NCI-H82 treated with DMSO at 0.1 percent for 48 hours (cell line): ENCODE measurements around the gene MRPL46.
"Not testable (repeated sequence)": the region's sequence is repeated elsewhere in the genome, so short reads cannot be mapped to it uniquely, and the experiment has no call there.

Source experiments
- DNase-seq: peaks from one replicate; lab custom pipeline; 2025; ENCODE audit not compliant: unreplicated experiment; lab: John Stamatoyannopoulos, UW

The MRPL46 gene

DNA sequence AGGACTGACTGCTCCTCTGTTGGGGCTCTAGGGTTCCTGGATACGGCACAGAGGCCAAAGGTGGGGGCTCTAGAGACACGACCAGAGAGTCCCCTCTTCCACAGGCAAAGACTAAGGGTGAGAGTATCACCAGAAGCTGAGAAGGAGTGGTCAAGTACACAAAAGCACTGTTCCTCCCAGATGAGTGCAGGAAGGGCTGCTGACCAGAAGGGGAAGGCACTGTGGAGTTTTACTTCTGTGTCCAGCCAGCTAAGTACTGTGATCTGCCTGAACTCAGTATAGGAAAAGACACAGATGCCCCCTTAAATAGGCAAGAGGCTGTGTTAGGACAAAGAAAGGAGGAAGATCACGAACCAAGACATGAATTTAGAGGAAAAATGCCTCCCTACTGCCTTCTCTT is 12.0 kb upstream of the MRPL46 start:
- DNase-seq, result peak; percentile 11

- no peak for DNase-seq
These were observed 10.7 kb upstream of the MRPL46 start for GRCh38 chr15:88477904-88478303.

- DNase-seq, result peak; percentile 19
These were observed 9.9 kb upstream of the MRPL46 start for GRCh38 chr15:88477126-88477525.

- DNase-seq, result peak; percentile 78
These were observed 9.5 kb upstream of the MRPL46 start for GRCh38 chr15:88476635-88477060.

- DNase-seq, result not testable (repeated sequence)
These were observed 6.6 kb upstream of the MRPL46 start for GRCh38 chr15:88473661-88474293.

- no peak for DNase-seq
These were observed 5.0 kb upstream of the MRPL46 start for GRCh38 chr15:88472225-88472624.

- DNase-seq, result no peak
These were observed 3.6 kb upstream of the MRPL46 start for GRCh38 chr15:88470625-88471372.

GRCh38 chr15:88469321-88469720 is 2.1 kb upstream of the MRPL46 start:
- DNase-seq, result no peak

DNA sequence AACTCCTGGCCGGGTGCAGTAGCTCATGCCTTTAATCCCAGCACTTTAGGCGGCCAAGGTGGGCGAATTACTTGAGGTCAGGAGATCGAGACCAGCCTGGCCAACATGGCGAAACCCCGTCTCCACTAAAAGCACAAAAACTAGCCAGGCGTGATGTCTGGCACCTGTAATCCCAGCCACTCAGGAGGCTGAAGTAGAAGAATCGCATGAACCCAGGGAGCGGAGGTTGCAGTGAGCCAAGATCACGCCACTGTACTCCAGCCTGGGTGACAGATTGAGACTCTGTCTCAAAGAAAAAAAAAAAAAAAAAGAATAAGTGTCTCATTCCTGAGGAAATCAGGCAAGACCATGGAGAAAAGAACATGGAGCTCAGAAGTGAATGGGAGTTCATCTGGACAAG is 1.5 kb upstream of the MRPL46 start:
- DNase-seq, result not testable (repeated sequence)

- peak; percentile 6 for DNase-seq
These were observed 844 bp upstream of the MRPL46 start for GRCh38 chr15:88467935-88468528.

DNA sequence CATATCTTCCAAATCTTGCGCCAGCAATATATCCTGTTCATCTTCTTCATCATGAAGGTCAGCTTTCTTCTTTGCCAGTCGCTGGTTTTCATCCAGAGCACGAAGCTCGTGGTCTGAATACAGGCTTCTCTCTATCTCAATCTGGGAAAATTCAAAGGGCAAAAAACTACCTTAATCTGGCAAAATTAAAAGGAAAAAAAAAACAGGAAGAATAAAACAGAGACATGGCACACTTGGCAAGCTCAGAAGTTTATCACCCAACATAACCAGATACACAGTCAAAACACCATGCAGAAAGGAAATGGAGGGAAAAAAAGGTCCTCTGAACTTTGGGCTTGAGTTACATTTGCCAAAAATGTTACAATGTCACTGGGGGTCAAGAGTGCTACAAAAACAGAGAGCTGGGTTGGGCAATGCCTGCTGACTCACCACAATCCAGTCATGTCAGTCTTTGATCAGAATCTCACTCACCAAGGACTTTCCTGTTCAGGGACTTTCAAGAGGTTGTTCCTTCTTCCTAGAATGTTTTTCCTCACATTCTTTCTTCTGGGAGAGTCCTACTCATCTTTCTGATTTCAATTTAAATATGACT is 1.5 kb downstream of the MRPL46 start:
- DNase-seq, result no peak

GRCh38 chr15:88463870-88464532 is 3.2 kb downstream of the MRPL46 start:
- no peak for DNase-seq

DNA sequence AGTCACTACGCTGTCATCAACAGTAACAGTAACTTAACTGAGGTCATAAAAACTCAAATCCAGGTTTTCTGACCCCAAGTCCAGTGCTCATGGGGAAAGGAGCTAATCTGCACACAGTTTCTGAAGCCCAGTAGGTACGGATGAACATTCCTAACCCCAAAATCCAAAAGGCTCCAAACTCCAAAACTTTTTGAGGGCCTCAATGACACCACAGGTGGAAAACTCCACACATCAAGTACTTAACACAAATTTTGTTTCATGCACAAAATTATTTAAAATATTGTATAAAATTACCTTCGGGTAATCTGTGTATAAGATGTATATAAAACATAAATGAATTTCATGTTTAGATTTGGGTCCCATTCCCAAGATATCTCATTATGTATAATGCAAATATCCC is 10.5 kb downstream of the MRPL46 start:
- DNase-seq, result no peak

- peak; percentile 87 for DNase-seq
These were observed 12.0 kb downstream of the MRPL46 start for GRCh38 chr15:88454867-88455810.

GRCh38 chr15:88454236-88454635 is 13.0 kb downstream of the MRPL46 start:
- DNase-seq, result no peak

DNA sequence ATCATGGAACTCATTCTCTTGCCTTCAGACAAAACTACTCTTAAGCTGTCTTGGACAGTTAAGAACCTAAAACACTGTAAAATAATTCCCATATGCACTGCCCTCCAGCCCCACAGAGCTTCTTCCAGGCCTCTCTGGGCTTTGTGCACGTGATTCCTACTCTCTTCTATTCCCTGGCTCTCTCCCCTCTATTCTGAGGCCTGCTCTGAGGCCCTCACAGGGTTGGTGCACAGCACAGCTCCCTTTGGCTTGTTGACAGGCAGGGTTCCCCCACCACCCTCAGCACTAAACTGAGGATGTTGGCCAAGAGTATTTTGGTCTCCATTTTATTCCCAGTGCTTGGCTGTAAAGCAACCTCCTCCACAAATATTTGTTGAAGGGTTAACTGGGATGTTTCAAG is 13.5 kb downstream of the MRPL46 start:
- no peak for DNase-seq

- peak; percentile 67 for DNase-seq
These were observed 16.9 kb downstream of the MRPL46 start for GRCh38 chr15:88450125-88450798.

DNA sequence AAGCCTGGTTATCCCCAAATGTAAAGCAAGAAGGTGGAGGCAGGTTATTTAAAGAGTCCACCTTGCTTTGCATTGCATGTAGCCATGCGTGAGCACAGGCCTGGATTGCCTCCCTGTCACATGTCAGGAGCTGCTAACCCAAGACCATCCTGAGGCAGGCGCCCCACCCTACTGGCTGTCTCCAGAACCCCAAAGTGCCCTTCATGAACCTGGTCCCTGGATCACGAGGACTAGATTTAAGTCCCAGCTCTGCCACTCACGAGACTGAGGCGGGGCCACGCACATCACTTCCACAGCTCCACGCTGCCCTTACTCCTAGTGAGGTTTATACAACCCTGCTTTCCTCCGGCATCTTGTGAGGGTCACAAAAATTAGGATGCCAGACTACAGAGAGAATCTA is 17.6 kb downstream of the MRPL46 start:
- DNase-seq, result no peak

- DNase-seq, result peak; percentile 97
These were observed 18.2 kb downstream of the MRPL46 start for GRCh38 chr15:88448991-88449461.

DNA sequence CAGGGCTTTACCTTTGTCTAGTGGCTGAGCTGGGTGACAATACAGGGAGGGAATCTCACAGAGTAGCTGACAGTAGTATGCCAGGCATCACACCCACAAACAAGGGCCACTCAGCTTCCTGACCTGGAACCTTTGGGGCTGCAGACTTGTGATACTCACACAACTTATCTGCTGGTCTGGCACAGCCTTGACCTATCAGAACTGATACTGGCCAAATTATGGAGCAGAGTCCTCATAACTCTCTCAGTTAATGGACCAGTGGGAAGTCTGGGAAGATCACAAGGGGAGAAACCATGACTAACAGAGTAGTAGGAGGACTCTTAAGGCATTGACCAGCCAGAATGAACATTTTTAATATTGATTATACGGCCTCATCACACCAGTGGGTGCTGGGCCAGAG is 19.4 kb downstream of the MRPL46 start:
- no peak for DNase-seq
